ENCODE measurements around the gene CDH11.

CDH11 gene

DNA sequence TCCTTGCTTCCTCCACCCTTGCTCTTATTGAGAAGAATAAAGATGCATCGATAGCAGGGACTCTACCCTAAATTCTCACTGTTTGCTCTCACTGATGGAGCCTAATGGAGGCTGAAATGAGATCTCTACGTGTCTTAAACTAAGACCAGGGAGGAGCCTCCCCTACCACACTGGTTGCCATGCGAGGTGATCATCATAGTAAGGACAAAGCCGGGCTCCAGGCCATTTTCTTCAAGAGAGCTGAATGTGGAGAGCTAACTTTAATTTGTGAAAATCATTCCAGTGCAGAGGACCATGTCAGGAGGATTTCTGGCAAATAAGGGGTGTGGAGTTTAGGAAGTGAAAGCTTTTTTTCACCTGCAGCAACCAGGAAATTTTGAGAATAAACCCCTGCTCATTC lies 5.6 kb downstream of the CDH11 start:
- DNase-seq, result no peak

DNA sequence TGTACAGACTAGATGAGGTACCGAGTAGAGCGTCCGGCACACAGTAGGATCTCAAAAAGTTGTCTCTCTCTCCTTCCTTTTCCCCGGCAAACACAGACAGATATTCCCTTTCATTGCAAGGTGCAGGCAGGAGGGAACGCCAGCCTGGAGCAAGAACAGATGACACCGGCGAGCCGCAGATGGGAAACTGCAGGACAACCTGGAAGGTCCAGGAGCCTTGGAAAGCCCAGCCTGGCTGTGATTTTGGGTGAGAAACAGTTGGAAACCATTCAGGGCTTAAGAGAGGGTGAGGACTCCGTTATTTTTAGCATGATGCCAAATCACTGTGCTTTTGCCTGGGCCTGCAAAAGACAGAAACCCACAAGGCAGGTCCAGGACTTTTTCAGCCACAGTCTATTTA lies 7.3 kb downstream of the CDH11 start:
- no peak for DNase-seq

DNA sequence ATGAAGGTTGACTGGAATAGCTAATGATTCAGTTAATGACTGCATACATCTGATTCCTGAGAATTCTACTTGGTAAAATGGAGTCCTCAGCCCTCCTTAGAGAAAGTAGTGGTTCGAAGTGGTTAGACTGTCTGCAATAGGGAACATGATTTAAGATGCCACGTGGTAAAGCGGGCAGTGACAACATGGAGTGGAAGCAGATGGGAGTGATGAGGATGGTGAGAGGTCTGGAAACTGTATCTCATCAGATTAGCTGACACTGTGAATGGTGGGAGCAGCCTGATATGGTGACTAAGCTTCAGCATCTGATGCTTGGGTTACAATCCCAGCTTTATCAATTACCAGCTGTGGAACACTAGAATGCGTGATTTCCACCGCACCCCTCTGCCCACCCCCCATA lies 8.4 kb downstream of the CDH11 start:
- DNase-seq, result no peak

DNA sequence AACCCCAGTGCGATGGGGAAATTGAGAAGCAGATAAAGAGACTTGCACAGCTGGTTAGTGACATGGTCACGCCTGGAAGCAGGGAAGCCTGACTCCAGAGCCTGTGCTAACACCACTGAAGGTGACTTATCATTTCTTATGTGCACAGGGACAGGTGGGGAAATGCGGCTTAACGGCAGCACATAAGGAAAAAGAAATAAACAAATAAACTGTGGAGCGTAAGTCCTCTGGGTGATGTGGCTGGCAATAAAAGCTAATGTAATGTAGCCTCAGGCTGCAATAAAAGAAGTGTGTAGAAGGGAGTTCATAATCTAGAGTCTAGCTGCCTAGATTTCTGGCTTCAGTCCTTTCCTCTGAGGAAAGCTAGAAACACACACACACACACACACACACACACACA lies 10.6 kb downstream of the CDH11 start:
- DNase-seq, result peak; percentile 82

DNA sequence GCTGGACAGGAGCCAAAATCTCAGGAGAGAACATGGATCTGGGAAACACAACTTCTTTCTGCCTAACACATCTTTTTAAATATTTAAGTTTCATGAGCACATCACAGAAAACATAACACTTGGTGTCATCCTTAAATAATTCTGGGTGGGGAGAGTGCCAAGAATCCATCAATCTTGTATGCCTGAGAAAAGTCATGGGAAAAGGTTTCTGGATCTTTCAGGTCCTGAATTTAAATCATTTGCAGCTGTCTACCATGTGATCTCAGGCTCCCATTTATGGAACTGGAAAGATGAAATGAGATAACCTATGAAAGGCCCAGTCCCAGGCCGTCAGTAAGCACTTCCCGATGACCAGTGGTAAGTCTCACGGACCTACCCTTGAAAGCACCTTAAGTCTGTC lies 15.1 kb downstream of the CDH11 start:
- DNase-seq, result no peak

DNA sequence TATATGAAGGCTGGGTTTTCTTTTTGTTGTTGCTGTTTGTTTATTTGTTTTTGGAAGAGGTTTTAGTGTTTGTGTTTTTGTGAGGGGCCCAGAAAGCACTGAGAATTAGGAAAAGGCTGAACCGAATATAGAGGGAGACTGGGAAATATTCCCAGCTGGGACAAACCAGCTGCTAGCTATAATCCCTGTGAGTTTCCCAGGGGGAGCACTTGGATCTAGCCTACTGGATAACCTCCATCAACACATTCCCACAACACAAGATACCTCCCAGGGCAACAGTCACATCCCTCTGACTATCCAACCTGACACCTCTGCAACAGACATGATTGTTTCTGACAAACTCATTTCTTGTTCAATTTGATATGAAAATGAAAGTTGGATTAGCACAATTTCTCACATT lies 16.7 kb downstream of the CDH11 start:
- no peak for DNase-seq

DNA sequence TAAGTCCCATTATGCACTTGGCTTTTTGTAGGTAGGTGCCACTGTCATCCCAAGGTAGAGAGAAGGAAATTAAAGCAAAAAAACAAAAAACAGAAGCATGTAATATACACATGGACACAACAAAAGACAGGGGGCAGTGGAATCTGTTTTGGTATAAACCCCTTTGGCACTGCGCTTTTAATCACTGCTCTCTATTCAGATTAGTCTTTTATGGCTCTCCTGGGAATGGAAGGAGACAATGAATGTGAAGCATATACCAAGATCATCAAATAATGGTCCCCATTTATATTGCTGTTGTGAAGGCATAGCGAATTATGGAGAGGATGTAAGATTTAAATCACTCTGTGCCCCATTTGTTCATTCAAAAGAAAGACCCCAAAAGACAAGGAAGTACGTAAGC lies 17.4 kb downstream of the CDH11 start:
- no peak for DNase-seq

DNA sequence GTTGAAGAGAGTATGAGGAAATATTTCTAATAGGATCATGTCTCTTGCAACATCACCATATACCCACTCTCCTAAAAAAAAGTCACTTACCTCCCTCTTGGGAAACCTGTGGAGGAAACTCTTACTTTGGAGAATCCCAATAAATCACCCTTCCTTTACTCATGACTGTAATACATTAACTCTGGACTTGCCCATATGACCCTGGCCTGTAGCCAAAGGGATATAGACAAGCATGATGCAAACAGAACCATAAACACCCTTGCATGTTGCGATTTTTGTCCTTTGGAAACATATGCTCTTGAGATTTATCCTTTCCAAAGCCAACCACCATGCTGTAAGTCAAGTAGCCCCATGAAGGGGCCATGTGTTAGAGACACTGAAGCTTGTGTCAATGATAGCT lies 19.5 kb downstream of the CDH11 start:
- no peak for DNase-seq

DNA sequence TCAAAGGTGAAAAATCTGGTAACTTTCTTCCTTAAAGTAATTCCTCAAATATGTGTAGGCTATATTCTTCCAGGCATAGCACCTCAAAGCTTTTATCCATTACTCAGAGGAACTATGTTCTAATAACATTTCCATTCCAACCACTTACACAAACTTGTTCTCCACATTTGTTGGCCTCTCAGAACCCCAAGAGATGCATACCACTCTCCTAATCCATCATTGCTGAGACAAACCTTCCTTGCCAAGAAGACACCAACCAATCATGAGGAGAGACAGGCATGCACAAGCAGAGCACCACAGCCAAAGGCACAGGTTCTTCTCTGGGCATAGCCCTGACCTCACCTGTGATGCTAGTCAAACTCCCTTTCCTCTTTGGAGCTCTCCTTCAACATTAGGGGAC lies 20.9 kb downstream of the CDH11 start:
- DNase-seq, result no peak

DNA sequence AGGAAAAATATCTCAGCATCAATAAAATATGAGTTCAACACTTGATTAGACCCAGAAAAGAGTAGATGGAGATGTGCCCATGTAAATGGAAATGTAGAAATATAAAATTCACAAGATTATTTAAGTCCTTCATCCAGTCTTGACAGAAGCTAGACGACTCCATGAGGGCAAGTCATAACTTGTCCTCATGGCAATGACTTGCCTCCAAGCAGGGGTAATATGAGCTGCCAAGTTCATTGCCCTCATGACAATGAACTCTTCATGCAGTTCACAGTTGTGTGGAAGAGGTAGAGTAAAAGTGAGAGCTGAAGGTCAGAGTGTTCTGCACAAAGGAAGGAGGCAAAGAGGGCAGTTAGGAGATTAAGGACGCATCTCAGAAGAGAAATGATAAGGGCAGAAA lies 22.3 kb downstream of the CDH11 start:
- DNase-seq, result no peak

DNA sequence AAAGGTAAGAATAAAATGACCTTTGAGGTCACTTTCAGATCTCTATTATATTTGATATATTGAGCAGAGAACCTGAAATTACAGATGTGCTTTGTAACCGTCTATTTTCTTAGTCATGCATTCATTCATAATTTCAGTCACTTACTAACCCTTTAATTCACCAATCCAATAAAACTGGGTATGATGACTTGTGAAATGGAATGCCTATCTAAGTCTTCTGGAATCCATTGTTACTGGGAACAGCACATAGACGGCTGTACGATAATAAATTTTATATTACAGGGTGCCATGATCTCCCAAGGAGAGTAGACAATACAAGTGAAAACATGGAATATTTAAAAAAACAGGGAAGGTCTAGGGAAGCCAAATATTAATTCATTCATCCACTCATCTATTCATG lies 22.9 kb downstream of the CDH11 start:
- no peak for DNase-seq

DNA sequence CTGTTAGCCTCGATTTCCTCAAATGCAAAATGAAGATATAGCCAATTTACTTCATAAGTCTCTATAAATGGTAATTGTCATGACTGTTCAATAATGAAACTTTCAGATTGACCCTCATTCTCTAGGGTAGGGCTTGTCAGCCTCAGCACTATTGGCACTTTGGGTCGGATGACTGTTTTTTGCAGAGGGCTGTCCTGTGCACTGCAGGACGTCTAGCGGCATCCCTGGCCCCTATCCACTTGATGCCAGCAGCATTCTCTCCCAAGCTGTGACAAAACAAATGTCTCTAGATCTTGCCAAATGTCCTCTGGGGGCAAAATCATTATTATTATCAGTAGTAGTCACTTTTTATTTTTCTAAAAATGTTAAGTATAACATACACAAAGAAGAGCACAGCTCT lies 24.6 kb downstream of the CDH11 start:
- no peak for DNase-seq

DNA sequence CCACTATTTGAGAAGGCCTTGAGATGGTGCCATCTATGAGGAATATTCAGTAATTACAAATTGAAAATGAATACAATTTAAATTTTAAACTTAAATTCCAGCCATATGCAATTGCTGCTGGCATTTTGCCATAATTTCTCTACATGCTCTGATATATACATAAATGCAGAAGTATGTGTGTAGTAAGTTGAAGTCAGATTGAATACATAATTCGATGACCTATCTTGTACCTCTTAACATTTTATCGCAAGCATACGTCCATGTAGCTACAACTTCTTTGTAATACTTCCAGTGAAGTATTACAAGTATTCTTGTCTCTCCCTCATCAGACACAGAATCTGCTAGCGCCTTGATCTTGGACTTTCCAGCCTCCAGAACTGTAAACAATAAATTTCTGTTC lies 26.0 kb downstream of the CDH11 start:
- DNase-seq, result no peak

DNA sequence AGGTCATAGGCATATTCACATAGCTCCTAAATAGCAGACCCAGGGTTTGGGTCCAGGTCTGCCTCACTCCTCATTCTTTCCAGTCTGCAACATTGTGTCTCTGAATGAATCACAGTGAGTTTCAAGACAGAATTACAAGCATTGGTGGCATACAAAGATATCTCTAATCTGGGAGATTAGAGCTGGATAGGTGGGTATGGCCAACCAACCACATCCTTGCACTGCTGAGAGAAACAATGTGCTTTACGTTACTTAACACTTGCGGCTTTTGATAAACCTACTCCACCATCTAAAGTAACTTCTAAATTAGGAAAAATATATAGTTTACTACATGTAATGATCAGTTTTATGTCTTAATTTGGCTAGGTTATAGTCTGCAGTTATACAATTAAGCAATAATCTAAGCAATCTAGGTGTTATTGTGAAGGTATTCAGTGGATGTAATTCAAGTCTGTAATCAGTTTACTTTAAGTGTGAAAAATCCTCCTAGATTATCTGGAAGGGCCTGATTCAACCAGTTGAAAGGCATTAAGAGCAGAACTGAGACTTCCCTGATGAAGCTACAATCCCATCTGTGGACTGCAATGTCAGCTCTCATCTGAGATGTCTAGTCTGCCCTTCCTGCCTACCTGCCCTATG lies 26.7 kb downstream of the CDH11 start:
- DNase-seq, result no peak

DNA sequence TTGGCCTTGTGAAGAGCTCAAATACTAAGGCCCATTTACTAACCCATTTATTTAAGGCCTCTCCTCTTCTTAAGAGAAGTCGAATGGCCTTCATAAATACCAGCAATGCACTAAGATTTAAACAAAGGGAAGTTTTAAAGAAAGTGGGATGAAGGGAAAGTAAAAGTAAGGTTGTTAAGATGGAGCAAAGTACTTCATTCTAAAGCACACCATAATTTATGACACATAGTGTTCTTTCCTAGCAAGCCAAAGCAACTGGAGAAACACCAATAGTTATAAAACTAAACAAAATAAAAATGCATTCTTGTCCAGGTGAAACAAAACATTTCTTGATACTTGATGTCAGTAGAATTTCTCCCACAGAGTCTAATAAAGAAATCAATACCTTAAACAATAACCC lies 27.9 kb downstream of the CDH11 start:
- DNase-seq, result no peak

DNA sequence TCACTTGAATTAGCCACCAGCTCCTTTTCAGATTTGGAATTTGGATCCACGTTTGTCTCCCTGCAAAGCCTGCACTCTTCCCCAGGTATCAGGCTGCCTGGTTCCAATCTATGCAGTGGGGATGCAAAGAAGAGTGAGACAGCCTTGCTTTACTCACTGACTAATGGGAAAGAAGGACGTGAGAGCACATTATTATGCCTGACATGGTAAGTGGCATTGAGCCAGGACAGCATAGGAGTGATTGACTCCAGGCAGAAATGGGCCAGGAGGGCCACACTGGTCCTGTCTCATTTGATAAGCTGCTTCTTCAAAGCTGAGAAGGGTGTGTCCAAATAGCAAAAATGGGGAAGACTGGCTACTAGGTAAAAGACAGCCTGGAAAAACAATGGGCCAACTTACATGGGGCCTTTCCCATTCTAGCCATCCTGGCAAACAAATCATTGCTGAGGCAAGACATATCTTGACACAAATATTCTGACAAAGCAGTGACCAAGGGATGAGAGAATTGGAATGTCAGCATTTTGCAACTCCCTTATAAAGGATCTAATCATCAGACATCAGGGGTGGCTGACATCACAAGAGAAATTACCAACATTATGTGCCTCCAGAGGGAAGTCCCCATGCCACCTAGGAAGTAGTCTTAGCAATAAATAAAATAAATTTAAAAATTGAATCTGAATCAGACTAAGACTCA lies 38.6 kb downstream of the CDH11 start:
- DNase-seq, result no peak

DNA sequence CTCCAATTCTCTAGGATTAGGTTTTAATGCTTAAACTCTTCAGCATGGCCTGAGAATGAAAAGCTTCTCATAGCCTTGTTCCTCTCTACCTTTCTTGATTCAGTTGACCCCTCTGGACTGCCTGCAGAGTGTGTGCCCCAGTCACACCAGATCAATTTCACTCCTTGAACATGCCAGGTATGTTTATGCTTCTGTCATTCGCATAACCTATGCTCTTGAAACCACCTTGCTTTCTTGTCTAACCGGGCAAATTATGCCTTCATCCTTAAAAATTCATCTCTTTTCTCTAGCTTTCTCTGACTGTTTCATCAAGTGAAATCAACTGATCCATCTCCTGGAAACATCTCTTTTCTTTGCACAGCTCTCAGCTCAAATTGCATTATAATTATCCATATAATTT lies 42.3 kb downstream of the CDH11 start:
- no peak for DNase-seq

DNA sequence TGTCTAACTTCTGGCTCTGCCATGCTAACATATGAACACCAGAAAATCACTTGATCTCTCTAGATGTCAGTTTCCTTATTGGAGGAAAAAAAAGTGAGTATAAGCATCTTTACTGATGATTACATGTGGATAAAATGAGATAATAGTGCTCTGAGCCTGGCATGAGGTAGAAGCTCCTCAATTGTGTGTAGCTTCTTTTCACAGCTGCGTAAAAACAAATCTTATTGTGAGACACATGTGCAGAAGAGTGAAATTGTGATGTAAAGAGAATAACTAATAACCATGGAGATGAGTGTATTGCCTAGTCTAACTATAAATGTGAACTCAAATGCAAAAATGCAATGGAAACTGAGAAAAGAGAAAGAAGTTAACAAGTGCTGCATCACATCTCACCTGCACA lies 44.7 kb downstream of the CDH11 start:
- DNase-seq, result no peak

DNA sequence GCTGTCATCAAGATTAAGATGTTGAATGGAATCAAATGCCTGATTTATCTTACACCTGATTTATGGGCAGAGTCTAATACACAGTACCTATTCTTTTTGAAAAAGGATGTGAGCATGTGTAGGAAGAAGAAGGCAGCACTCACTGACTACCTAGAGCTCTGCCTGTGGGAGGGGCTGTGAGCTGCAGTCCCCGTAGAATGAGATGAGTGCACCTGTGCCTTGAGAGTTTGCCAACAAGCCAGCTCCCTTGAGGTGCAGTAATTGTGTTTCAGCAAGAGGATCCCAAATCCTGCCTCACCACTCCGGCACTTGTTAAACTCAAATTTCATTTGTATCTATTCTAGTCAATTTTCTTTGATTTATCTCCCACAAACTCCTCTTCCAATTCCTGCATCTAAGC lies 46.0 kb downstream of the CDH11 start:
- DNase-seq, result no peak

DNA sequence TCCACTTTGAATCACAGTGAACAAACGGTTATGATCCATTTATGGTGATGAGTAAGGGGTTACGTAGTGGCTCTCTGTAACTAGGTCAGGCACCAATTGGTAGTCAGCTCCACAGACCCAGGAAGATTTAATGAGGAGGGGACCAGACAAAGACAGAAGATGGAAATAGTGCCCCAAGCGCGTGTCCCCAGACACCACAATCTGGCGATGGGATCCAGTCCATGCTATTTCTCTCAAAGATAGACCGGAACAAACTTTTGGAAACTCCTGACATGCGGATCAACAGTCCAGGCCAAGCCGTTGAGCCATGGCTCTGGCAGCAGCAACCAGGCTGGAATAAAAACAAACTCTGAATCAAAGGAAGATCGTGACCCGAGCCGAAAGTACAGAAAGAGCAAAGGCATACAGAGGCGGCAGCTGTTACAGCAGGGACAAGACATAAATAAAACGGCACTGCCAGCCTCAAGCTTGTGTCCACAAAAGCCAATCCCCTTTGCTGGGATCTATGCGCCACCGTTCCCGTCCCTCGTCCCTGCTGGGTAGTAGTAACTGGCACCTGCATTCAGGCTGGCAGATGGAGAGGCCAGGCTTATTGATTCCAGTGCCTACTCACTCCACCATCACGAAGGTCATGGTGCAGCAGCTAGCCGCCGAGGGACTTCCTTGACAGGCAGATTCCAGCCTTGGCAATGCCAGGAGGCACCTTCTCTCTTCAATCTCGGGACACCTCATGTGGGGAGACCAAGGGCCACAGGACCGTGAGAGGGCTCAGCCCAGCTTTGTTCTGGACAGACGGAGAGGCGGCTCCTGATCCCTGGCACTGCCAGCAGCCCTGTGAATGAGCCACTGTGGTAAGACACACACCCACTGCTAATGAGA lies 50.2 kb downstream of the CDH11 start:
- DNase-seq, result no peak

DNA sequence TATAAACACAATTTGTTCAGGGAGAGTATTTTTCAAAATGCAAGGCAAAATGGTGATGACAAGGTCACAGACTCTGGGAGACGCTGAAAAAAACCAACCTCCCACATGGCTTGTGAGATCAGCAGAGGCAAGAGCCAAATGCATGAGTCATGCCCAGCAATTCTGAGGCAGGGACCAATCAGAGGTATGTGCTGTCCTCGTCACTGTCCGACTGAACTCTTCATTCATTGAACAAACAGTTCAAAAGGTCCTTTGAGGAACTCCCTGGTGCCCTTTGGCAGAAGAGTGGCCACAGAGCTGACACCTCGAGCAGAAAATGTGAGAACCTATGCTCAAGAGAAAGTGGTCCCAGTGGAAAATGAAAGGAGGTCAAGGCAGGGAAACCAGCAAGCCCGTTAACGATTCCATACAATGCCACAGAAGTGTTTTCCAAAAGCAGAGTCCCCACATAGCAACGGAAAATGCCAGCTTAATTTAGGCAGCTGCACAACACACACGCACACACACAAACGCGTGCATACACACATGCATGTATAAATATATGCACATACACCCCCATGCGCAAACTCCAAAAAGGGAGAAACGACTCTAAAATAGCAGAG lies 50.9 kb downstream of the CDH11 start:
- no peak for DNase-seq

DNA sequence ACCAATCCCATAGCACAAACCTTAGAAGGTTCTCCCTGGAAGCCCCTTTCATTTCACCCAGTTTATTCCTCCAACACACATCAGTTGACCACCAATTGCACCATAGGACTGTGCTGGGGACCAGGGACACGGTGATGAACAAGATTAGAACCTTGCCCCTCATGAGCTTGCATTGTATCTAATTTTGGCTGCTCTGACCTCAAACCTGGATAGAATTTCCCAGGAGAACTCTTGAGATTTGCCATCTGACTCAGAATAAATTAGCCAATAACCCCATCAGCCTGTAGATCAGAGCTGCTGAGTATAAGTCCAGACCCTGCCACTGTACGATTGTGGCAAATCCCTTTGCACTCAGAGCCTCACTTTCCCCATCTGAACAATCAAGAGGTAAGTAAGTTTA lies 52.1 kb downstream of the CDH11 start:
- DNase-seq, result no peak

DNA sequence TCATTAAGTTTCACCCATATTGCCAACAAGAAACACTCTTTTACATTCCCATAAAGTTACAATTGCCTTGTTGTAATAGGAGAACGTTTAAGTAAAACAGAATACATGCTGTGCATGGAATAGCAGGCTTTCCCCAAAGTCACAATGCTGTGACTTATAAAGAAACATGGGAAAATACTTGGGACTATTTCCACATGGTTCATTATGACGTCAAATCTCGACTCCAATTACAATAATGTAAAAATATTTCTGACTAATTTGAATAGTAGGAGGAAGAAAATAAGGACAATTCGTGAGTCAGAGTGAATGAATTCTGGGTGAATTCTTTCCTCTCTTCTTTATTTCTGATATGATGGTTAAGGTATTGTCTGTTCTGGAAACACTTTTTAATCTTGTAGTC lies 52.8 kb downstream of the CDH11 start:
- no peak for DNase-seq

Measured in NCI-H526 treated with DMSO at 0.1 percent for 48 hours (cell line).